ENCODE measurements around the gene AKT2. TPM values are rescaled to one million over a fixed set of nuclear protein-coding genes. Genes with fewer than 3 reads are reported as not detected.

The AKT2 gene
- polyA plus RNA-seq, 1 donor from 2014 or later = 131 TPM

GRCh38 chr19:40302224-40303011, 17.3 kb upstream of the AKT2 start:
- H3K9me3 ChIP-seq (ENCODE audit: low read length) = no peaks in the 10 kb centered on the region

GRCh38 chr19:40300668-40301067, 15.5 kb upstream of the AKT2 start:
- no peaks in the 10 kb centered on the region for H4K20me1 ChIP-seq (ENCODE audit: insufficient read depth)
- H3K4me3 ChIP-seq (ENCODE audit: low read length) = no peak overlapping the region
- H3K9me3 ChIP-seq (ENCODE audit: low read length) = no peaks in the 10 kb centered on the region
- no peak overlapping the region for H3K4me2 ChIP-seq (ENCODE audit: low read length)
- H2AFZ ChIP-seq (ENCODE audit: low read depth, low read length) = no peak overlapping the region
- no peak overlapping the region for H3K27ac ChIP-seq (ENCODE audit: low read length)
- no peaks in the 10 kb centered on the region for H3K36me3 ChIP-seq (ENCODE audit: insufficient read depth, low read length)
- H3F3A ChIP-seq (ENCODE audit: insufficient read depth, low read length, poor library complexity, severe bottlenecking) = no peaks in the 10 kb centered on the region
- no peaks in the 10 kb centered on the region for H3K9me2 ChIP-seq (ENCODE audit: insufficient read depth, low read length)
- TF ChIP-seq, protein P1, sequence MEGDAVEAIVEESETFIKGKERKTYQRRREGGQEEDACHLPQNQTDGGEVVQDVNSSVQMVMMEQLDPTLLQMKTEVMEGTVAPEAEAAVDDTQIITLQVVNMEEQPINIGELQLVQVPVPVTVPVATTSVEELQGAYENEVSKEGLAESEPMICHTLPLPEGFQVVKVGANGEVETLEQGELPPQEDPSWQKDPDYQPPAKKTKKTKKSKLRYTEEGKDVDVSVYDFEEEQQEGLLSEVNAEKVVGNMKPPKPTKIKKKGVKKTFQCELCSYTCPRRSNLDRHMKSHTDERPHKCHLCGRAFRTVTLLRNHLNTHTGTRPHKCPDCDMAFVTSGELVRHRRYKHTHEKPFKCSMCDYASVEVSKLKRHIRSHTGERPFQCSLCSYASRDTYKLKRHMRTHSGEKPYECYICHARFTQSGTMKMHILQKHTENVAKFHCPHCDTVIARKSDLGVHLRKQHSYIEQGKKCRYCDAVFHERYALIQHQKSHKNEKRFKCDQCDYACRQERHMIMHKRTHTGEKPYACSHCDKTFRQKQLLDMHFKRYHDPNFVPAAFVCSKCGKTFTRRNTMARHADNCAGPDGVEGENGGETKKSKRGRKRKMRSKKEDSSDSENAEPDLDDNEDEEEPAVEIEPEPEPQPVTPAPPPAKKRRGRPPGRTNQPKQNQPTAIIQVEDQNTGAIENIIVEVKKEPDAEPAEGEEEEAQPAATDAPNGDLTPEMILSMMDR (IDR thresholded peaks at IDR 0.05; ENCODE audit: poor library complexity, severe bottlenecking) = no peak
- TF ChIP-seq EP300 (conservative IDR thresholded peaks at IDR 0.05; ENCODE audit: poor library complexity, severe bottlenecking) (no peak), SMC3 (conservative IDR thresholded peaks at IDR 0.05; ENCODE audit: poor library complexity) (no peak), MXI1 (conservative IDR thresholded peaks at IDR 0.05; ENCODE audit: poor library complexity, severe bottlenecking) (no peak)
- no peaks in the 10 kb centered on the region for H3K79me2 ChIP-seq (replicated peaks; ENCODE audit: insufficient read depth, low read length)
- no peak overlapping the region for H3K9ac ChIP-seq (ENCODE audit: low read length)
- H3K27me3 ChIP-seq (ENCODE audit: insufficient read depth, low read depth, low read length) = no peaks in the 10 kb centered on the region

More at GRCh38 chr19:40302224-40303011, 17.3 kb upstream of the AKT2 start:
- H3K36me3 ChIP-seq (ENCODE audit: insufficient read depth, low read length) = no peaks in the 10 kb centered on the region
- H4K20me1 ChIP-seq (ENCODE audit: insufficient read depth) = no peaks in the 10 kb centered on the region
- no peak overlapping the region for H3K4me3 ChIP-seq (ENCODE audit: low read length)
- no peaks in the 10 kb centered on the region for H3K27me3 ChIP-seq (ENCODE audit: insufficient read depth, low read depth, low read length)
- TF ChIP-seq EP300 (conservative IDR thresholded peaks at IDR 0.05; ENCODE audit: poor library complexity, severe bottlenecking) (no peak), RAD21 (conservative IDR thresholded peaks at IDR 0.05) (no peak), EZH2 (IDR thresholded peaks at IDR 0.05; ENCODE audit: borderline replicate concordance, insufficient read depth, low read length, poor library complexity, severe bottlenecking) (no peak)
- H3K9ac ChIP-seq (ENCODE audit: low read length) = no peak overlapping the region
- H3F3A ChIP-seq (ENCODE audit: insufficient read depth, low read length, poor library complexity, severe bottlenecking) = no peaks in the 10 kb centered on the region
- no peak overlapping the region for H3K4me2 ChIP-seq (ENCODE audit: low read length)
- no peaks in the 10 kb centered on the region for H3K79me2 ChIP-seq (replicated peaks; ENCODE audit: insufficient read depth, low read length)
- no peak overlapping the region for H2AFZ ChIP-seq (ENCODE audit: low read depth, low read length)
- H3K27ac ChIP-seq (ENCODE audit: low read length) = no peak overlapping the region
- no peaks in the 10 kb centered on the region for H3K9me2 ChIP-seq (ENCODE audit: insufficient read depth, low read length)

GRCh38 chr19:40298026-40298425, 12.9 kb upstream of the AKT2 start:
- Histone ChIP-seq H3F3A (ENCODE audit: insufficient read depth, low read length, poor library complexity, severe bottlenecking) (no peaks in the 10 kb centered on the region), H2AFZ (ENCODE audit: low read depth, low read length) (no peak overlapping the region), H3K36me3 (ENCODE audit: insufficient read depth, low read length) (no peaks in the 10 kb centered on the region), H3K4me3 (ENCODE audit: low read length) (no peak overlapping the region), H3K79me2 (replicated peaks; ENCODE audit: insufficient read depth, low read length) (no peaks in the 10 kb centered on the region), H3K27me3 (ENCODE audit: insufficient read depth, low read depth, low read length) (no peaks in the 10 kb centered on the region), H3K27ac (ENCODE audit: low read length) (no peak overlapping the region), H3K4me2 (ENCODE audit: low read length) (no peak overlapping the region), H4K20me1 (ENCODE audit: insufficient read depth) (no peaks in the 10 kb centered on the region), H3K9ac (ENCODE audit: low read length) (no peak overlapping the region), H3K9me2 (ENCODE audit: insufficient read depth, low read length) (no peaks in the 10 kb centered on the region), H3K9me3 (ENCODE audit: low read length) (no peaks in the 10 kb centered on the region)
- TF ChIP-seq, protein P1 (IDR thresholded peaks at IDR 0.05; ENCODE audit: poor library complexity, severe bottlenecking) = no peak
- TF ChIP-seq POLR2AphosphoS5 (IDR thresholded peaks at IDR 0.05) (no peak), TAF1 (IDR thresholded peaks at IDR 0.05; ENCODE audit: low read depth) (no peak), MXI1 (conservative IDR thresholded peaks at IDR 0.05; ENCODE audit: poor library complexity, severe bottlenecking) (no peak), SMC3 (conservative IDR thresholded peaks at IDR 0.05; ENCODE audit: poor library complexity) (no peak), EZH2 (IDR thresholded peaks at IDR 0.05; ENCODE audit: borderline replicate concordance, insufficient read depth, low read length, poor library complexity, severe bottlenecking) (no peak), RAD21 (conservative IDR thresholded peaks at IDR 0.05) (no peak), EP300 (conservative IDR thresholded peaks at IDR 0.05; ENCODE audit: poor library complexity, severe bottlenecking) (no peak), REST (IDR thresholded peaks at IDR 0.05; ENCODE audit: borderline replicate concordance) (no peak)

Data from neural cell (in vitro differentiated cells).